Measurements from ENCODE around the gene GLDC. TPM values are rescaled to one million over a fixed set of nuclear protein-coding genes. Genes with fewer than 3 reads are reported as not detected.

The GLDC gene
- total and polyA plus RNA-seq, 4 donors: 0.10 to 1.5 (median 0.74) TPM

GRCh38 chr9:6576987-6577386 lies 68.5 kb downstream of the GLDC start:
- no peaks in the 10 kb centered on the region for H3K27me3 ChIP-seq (ENCODE audit: control insufficient read depth in 3 of 3, insufficient read depth in 3 of 3, low read length in 2 of 3)
- no peaks in the 10 kb centered on the region for H3K9me3 ChIP-seq (ENCODE audit: control insufficient read depth in 4 of 4, insufficient read depth in 3 of 4, low read length in 3 of 4)
- WGBS, 2 donors: 94 to 95% methylated on average over 6 of the region's 6 CpGs
- no peak overlapping the region for H3K27ac ChIP-seq (ENCODE audit: low read depth in 1 of 2, low read length in 1 of 2)
- no peak for ATAC-seq (ENCODE audit: insufficient read depth, low FRiP score)
- TF ChIP-seq CTCF (IDR thresholded peaks at IDR 0.05; ENCODE audit: control extremely low read depth, extremely low read depth): no peak
- no peak for DNase-seq
- no peaks in the 10 kb centered on the region for H3K4me1 ChIP-seq (ENCODE audit: control insufficient read depth in 5 of 5, insufficient read depth in 5 of 5, low read length in 5 of 5)
- no peak overlapping the region for H3K9ac ChIP-seq (ENCODE audit: insufficient read depth in 1 of 2, low read length in 2 of 2)
- no peak overlapping the region for H3K4me3 ChIP-seq
- no peaks in the 10 kb centered on the region for H3K36me3 ChIP-seq (ENCODE audit: control insufficient read depth in 4 of 4, insufficient read depth in 4 of 4, low read length in 4 of 4)

GRCh38 chr9:6575324-6576034 lies 70.0 kb downstream of the GLDC start:
- Histone ChIP-seq H3K9ac (ENCODE audit: insufficient read depth in 1 of 2, low read length in 2 of 2) (no peak overlapping the region), H3K9me3 (ENCODE audit: control insufficient read depth in 4 of 4, insufficient read depth in 3 of 4, low read length in 3 of 4) (no peaks in the 10 kb centered on the region), H3K4me3 (no peak overlapping the region), H3K36me3 (ENCODE audit: control insufficient read depth in 4 of 4, insufficient read depth in 4 of 4, low read length in 4 of 4) (no peaks in the 10 kb centered on the region), H3K27me3 (ENCODE audit: control insufficient read depth in 3 of 3, insufficient read depth in 3 of 3, low read length in 2 of 3) (no peaks in the 10 kb centered on the region), H3K27ac (ENCODE audit: low read depth in 1 of 2, low read length in 1 of 2) (no peak overlapping the region), H3K4me1 (ENCODE audit: control insufficient read depth in 5 of 5, insufficient read depth in 5 of 5, low read length in 5 of 5) (no peaks in the 10 kb centered on the region)
- ATAC-seq (ENCODE audit: insufficient read depth, low FRiP score): no peak
- 63 to 68% methylated on average over 4 of the region's 4 CpGs for WGBS, 2 donors
- no peak for DNase-seq
- no peak for TF ChIP-seq CTCF (IDR thresholded peaks at IDR 0.05; ENCODE audit: control extremely low read depth, extremely low read depth)

GRCh38 chr9:6567140-6567591 lies 78.4 kb downstream of the GLDC start:
- no peak for ATAC-seq (ENCODE audit: insufficient read depth, low FRiP score)
- Histone ChIP-seq H3K9ac (ENCODE audit: insufficient read depth in 1 of 2, low read length in 2 of 2) (no peak overlapping the region), H3K36me3 (ENCODE audit: control insufficient read depth in 4 of 4, insufficient read depth in 4 of 4, low read length in 4 of 4) (no peaks in the 10 kb centered on the region), H3K4me1 (ENCODE audit: control insufficient read depth in 5 of 5, insufficient read depth in 5 of 5, low read length in 5 of 5) (peaks cover 0 to 3% (median 0%) of the 10 kb centered on the region in 5 donors), H3K4me3 (no peak overlapping the region), H3K27me3 (ENCODE audit: control insufficient read depth in 3 of 3, insufficient read depth in 3 of 3, low read length in 2 of 3) (no peaks in the 10 kb centered on the region), H3K27ac (ENCODE audit: low read depth in 1 of 2, low read length in 1 of 2) (no peak overlapping the region), H3K9me3 (ENCODE audit: control insufficient read depth in 4 of 4, insufficient read depth in 3 of 4, low read length in 3 of 4) (no peaks in the 10 kb centered on the region)
- no peak for DNase-seq
- 80 to 88% methylated on average over 5 of the region's 5 CpGs for WGBS, 2 donors
- TF ChIP-seq CTCF (IDR thresholded peaks at IDR 0.05; ENCODE audit: control extremely low read depth, extremely low read depth): no peak
